ENCODE measurements around the gene ACADS. TPM values are rescaled to one million over a fixed set of nuclear protein-coding genes. Genes with fewer than 3 reads are reported as not detected.

ACADS gene
- total RNA-seq, 3 donors from 2014 or later (not counting 1 experiment from before 2014, with no cell fraction given): 14.9 to 18.6 (median 15.5) TPM

DNA sequence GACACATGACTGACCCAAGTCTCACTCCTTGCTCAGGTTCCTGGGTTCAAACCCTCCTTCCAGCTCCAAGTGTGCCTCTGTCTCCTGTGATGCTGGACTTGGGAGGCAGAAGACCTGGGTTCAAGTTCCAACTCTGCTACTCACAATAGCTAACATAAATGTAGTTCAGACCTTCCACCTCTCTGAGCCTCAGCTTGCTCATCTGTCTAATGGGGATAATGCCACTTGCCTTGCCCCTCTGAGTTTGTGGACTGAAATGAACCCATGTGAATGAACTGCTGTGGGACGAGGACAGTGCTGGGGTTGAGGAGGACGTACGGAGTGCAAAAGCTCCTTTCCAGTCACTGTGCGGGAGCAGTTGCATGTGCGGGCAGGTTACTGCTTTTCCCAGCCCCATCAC is 40.9 kb downstream of the ACADS start:
- ATAC-seq: no peak
- Mint-ChIP-seq H3K4me3 (no peak overlapping the region), H3K27ac (no peak overlapping the region), H3K4me1 (peaks cover 12 to 13% of the 10 kb centered on the region in 2 donors), H3K27me3 (ENCODE audit: low read depth in 2 of 2) (no peaks in the 10 kb centered on the region), H3K9me3 (no peaks in the 10 kb centered on the region), H3K36me3 (no peaks in the 10 kb centered on the region)
- TF ChIP-seq CTCF (IDR thresholded peaks at IDR 0.05): no peak
- H3K9me3 ChIP-seq (ENCODE audit: control insufficient read depth, insufficient read depth, low read length): no peaks in the 10 kb centered on the region
- H3K27me3 ChIP-seq (ENCODE audit: control insufficient read depth, insufficient read depth, low read length): no peaks in the 10 kb centered on the region
- H3K27ac ChIP-seq (ENCODE audit: low read length): no peak overlapping the region
- H3K36me3 ChIP-seq (ENCODE audit: control insufficient read depth, insufficient read depth, low read length): peaks cover 48% of the 10 kb centered on the region
- 100% methylated on average over 4 of the region's 5 CpGs for WGBS (ENCODE audit: insufficient coverage)
- intact Hi-C loops (cut with micrococcal nuclease): no loop called here
- no peak overlapping the region for H3K4me3 ChIP-seq (ENCODE audit: low read length)
- no peak for DNase-seq
- H3K4me1 ChIP-seq (ENCODE audit: control insufficient read depth, insufficient read depth, low read length): peaks cover 6% of the 10 kb centered on the region

- Mint-ChIP-seq H3K4me3 (no peak overlapping the region), H3K9me3 (no peaks in the 10 kb centered on the region), H3K27me3 (ENCODE audit: low read depth in 2 of 2) (no peaks in the 10 kb centered on the region), H3K27ac (no peak overlapping the region), H3K4me1 (peaks cover 17 to 18% of the 10 kb centered on the region in 2 donors), H3K36me3 (no peaks in the 10 kb centered on the region)
- Histone ChIP-seq H3K9me3 (ENCODE audit: control insufficient read depth, insufficient read depth, low read length) (no peaks in the 10 kb centered on the region), H3K27ac (ENCODE audit: low read length) (no peak overlapping the region), H3K27me3 (ENCODE audit: control insufficient read depth, insufficient read depth, low read length) (no peaks in the 10 kb centered on the region), H3K4me1 (ENCODE audit: control insufficient read depth, insufficient read depth, low read length) (peaks cover 7% of the 10 kb centered on the region), H3K36me3 (ENCODE audit: control insufficient read depth, insufficient read depth, low read length) (peaks cover 48% of the 10 kb centered on the region), H3K4me3 (ENCODE audit: low read length) (no peak overlapping the region)
- intact Hi-C loops (cut with micrococcal nuclease): no loop called here
- no peak for TF ChIP-seq CTCF (IDR thresholded peaks at IDR 0.05)
- WGBS (ENCODE audit: insufficient coverage): 96% methylated on average over 11 of the region's 11 CpGs
- ATAC-seq (no peak), DNase-seq (no peak)
Observed at GRCh38 chr12:120767071-120768024, 41.7 kb downstream of the ACADS start.

DNA sequence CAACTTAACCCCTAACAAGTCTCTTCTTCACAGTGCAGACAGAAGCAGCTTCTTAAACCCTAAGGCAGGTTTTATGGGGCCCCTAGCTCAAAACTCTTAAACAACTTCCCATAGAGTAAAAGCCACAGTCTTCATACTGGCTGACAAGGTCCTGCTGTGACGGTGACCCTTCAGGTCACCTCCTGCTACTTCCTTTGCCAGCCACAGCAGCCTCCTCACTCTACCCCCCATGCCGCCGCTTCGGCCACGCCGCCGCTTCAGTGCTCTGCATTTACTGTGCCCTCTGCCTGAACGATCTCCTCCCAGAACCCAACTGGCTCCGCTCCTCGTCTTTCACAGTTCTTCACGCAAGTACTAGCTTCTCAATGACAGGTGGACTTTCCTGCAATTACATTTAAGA is 45.5 kb downstream of the ACADS start:
- Histone ChIP-seq H3K9me3 (ENCODE audit: control insufficient read depth, insufficient read depth, low read length) (no peaks in the 10 kb centered on the region), H3K4me1 (ENCODE audit: control insufficient read depth, insufficient read depth, low read length) (peaks cover 16% of the 10 kb centered on the region), H3K4me3 (ENCODE audit: low read length) (no peak overlapping the region), H3K36me3 (ENCODE audit: control insufficient read depth, insufficient read depth, low read length) (peaks cover 26% of the 10 kb centered on the region), H3K27ac (ENCODE audit: low read length) (no peak overlapping the region), H3K27me3 (ENCODE audit: control insufficient read depth, insufficient read depth, low read length) (no peaks in the 10 kb centered on the region)
- H3K27me3 Mint-ChIP-seq (ENCODE audit: low read depth in 2 of 2): no peaks in the 10 kb centered on the region
- TF ChIP-seq CTCF (IDR thresholded peaks at IDR 0.05): no peak
- peaks cover 35 to 38% of the 10 kb centered on the region in 2 donors for H3K4me1 Mint-ChIP-seq
- no peak overlapping the region for H3K4me3 Mint-ChIP-seq
- intact Hi-C loops (cut with micrococcal nuclease): no loop called here
- no peak for DNase-seq
- H3K27ac Mint-ChIP-seq: peak overlapping the region; percentile 2 to 59
- H3K36me3 Mint-ChIP-seq: no peaks in the 10 kb centered on the region
- H3K9me3 Mint-ChIP-seq: no peaks in the 10 kb centered on the region
- WGBS (ENCODE audit: insufficient coverage): 67% methylated on average over 11 of the region's 11 CpGs
- peak in 1 of 3 donors; percentile 34 for ATAC-seq

Measured in natural killer cell (primary cell).